ENCODE measurements around the gene KCTD7. TPM values are rescaled to one million over a fixed set of nuclear protein-coding genes. Genes with fewer than 3 reads are reported as not detected.
"Not testable (repeated sequence)": the region's sequence is repeated elsewhere in the genome, so short reads cannot be mapped to it uniquely, and the experiment has no call there.

KCTD7 gene
- total RNA-seq, 2 donors from 2014 or later = 5.7 to 16.5 TPM

GRCh38 chr7:66683770-66684123, 55.1 kb downstream of the KCTD7 start:
- DNase-seq (no peak), ATAC-seq (no peak)
- Histone ChIP-seq H3K27me3 (no peaks in the 10 kb centered on the region), H3K4me1 (peaks cover 19% of the 10 kb centered on the region), H3K9me3 (no peaks in the 10 kb centered on the region), H3K4me3 (no peak overlapping the region), H3K36me3 (replicated peaks in 1 of 2; ENCODE audit: insufficient read depth in 1 of 2, low read depth in 2 of 2) (no peaks in the 10 kb centered on the region), H3K27ac (no peak overlapping the region)
- TF ChIP-seq CTCF (IDR thresholded peaks at IDR 0.05) (no peak), POLR2A (IDR thresholded peaks at IDR 0.05) (no peak)
- intact Hi-C loops (cut with DNase I) = no loop called here
- WGBS, 2 donors = 92 to 93% methylated on average over 9 of the region's 9 CpGs

GRCh38 chr7:66685663-66686062, 57.0 kb downstream of the KCTD7 start:
- H3K4me1 ChIP-seq = peaks cover 19% of the 10 kb centered on the region
- H3K9me3 ChIP-seq; intact Hi-C loops (cut with DNase I); H3K27me3 ChIP-seq; H3K4me3 ChIP-seq; DNase-seq; H3K27ac ChIP-seq; ATAC-seq; H3K36me3 ChIP-seq (replicated peaks in 1 of 2; ENCODE audit: insufficient read depth in 1 of 2, low read depth in 2 of 2): not testable (repeated sequence)
- WGBS, 2 donors = 38 to 68% methylated on average over 2 to 3 of the region's 4 CpGs

- DNase-seq (no peak), ATAC-seq (no peak)
- Histone ChIP-seq H3K27ac (no peak overlapping the region), H3K4me3 (no peak overlapping the region), H3K27me3 (no peaks in the 10 kb centered on the region), H3K9me3 (no peaks in the 10 kb centered on the region), H3K36me3 (replicated peaks in 1 of 2; ENCODE audit: insufficient read depth in 1 of 2, low read depth in 2 of 2) (no peaks in the 10 kb centered on the region), H3K4me1 (peaks cover 12% of the 10 kb centered on the region)
- TF ChIP-seq CTCF (IDR thresholded peaks at IDR 0.05) (no peak), POLR2A (IDR thresholded peaks at IDR 0.05) (no peak)
- intact Hi-C loops (cut with DNase I) = no loop called here
- WGBS, 2 donors = 92 to 95% methylated on average over 5 of the region's 5 CpGs
Measured at GRCh38 chr7:66687186-66687585, 58.5 kb downstream of the KCTD7 start.

GRCh38 chr7:66687672-66688071, 59.0 kb downstream of the KCTD7 start:
- H3K27ac ChIP-seq; DNase-seq; intact Hi-C loops (cut with DNase I); ATAC-seq; H3K9me3 ChIP-seq; H3K4me3 ChIP-seq; H3K27me3 ChIP-seq; H3K36me3 ChIP-seq (replicated peaks in 1 of 2; ENCODE audit: insufficient read depth in 1 of 2, low read depth in 2 of 2): not testable (repeated sequence)
- H3K4me1 ChIP-seq = peaks cover 12% of the 10 kb centered on the region
- WGBS, 2 donors = 96 to 100% methylated on average over 6 of the region's 6 CpGs

GRCh38 chr7:66689081-66689480, 60.4 kb downstream of the KCTD7 start:
- Histone ChIP-seq H3K9me3 (no peaks in the 10 kb centered on the region), H3K27ac (no peak overlapping the region), H3K4me1 (peaks cover 5% of the 10 kb centered on the region), H3K27me3 (no peaks in the 10 kb centered on the region), H3K36me3 (replicated peaks in 1 of 2; ENCODE audit: insufficient read depth in 1 of 2, low read depth in 2 of 2) (no peaks in the 10 kb centered on the region), H3K4me3 (no peak overlapping the region)
- intact Hi-C loops (cut with DNase I) = no loop called here
- TF ChIP-seq CTCF (IDR thresholded peaks at IDR 0.05) (no peak), POLR2A (IDR thresholded peaks at IDR 0.05) (no peak)
- 79 to 93% methylated on average over 2 of the region's 2 CpGs for WGBS, 2 donors
- DNase-seq (no peak), ATAC-seq (no peak)

- no peak for ATAC-seq
- Histone ChIP-seq H3K27ac (no peak overlapping the region), H3K9me3 (no peaks in the 10 kb centered on the region), H3K36me3 (replicated peaks in 1 of 2; ENCODE audit: insufficient read depth in 1 of 2, low read depth in 2 of 2) (no peaks in the 10 kb centered on the region), H3K4me1 (no peaks in the 10 kb centered on the region), H3K27me3 (no peaks in the 10 kb centered on the region), H3K4me3 (no peak overlapping the region)
- intact Hi-C loops (cut with DNase I) = no loop called here
- TF ChIP-seq CTCF (IDR thresholded peaks at IDR 0.05) (no peak), POLR2A (IDR thresholded peaks at IDR 0.05) (no peak)
- no peak for DNase-seq
- 78 to 82% methylated on average over 4 of the region's 4 CpGs for WGBS, 2 donors
Measured at GRCh38 chr7:66693331-66693730, 64.7 kb downstream of the KCTD7 start.

Other genes starting within 250 kb of the KCTD7 start
- gene RABGEF1, start 111.9 kb downstream of the KCTD7 start, total RNA-seq = 10 to 100 TPM; 21.8 to 28.3 TPM

Measured in body of pancreas (tissue), 4 donors.